IMR-90 (cell line): ENCODE results near the gene NSD2. TPM values are rescaled to one million over a fixed set of nuclear protein-coding genes. Genes with fewer than 3 reads are reported as not detected.

Source experiments
- ATAC-seq: fragments of 200-7000 bp; cut with Tn5 transposase; 2 replicates; pipeline ENCODE4 v1.9.1; 2020; ENCODE audit warnings: low read depth, mild to moderate bottlenecking, moderate library complexity
- BruUV-seq: library from RNA; stranded (reverse); fragments of 400-500 nt; replicated peaks from 2 replicates; lab custom pipeline; 2021; lab: Mats Ljungman, UMichigan
- CTCF ChIA-PET: fragments of 300-600 bp; formaldehyde crosslinking; extraction: SDS; loops from one replicate; lab custom pipeline; 2021; ENCODE audit warnings: antibody characterized with exemption; lab: Yijun Ruan, JAX
- POLR2A ChIA-PET: fragments of 300-600 bp; sonication (Branson Sonifier 250); formaldehyde crosslinking; loops from one replicate; lab custom pipeline; 2022; ENCODE audit warnings: antibody characterized with exemption; ENCODE audit not compliant: unreplicated experiment; lab: Charles Lee
- DNase-seq: peaks from one replicate; pipeline ENCODE4 v3.0.0; 2013
- H2AFZ ChIP-seq: replicated peaks from 2 replicates; pipeline ENCODE3; 2013; ENCODE audit warnings: low read length, mild to moderate bottlenecking; ENCODE audit not compliant: poor library complexity
- H2AK5ac ChIP-seq: 2 replicates; pipeline ENCODE4 v1.6.1; 2013; ENCODE audit warnings: low read depth, low read length, inconsistent platforms
- H2AK9ac ChIP-seq: replicated peaks from 2 replicates; pipeline ENCODE3; 2013; ENCODE audit warnings: mild to moderate bottlenecking, low read depth, low read length, moderate library complexity; ENCODE audit not compliant: poor library complexity
- H2BK120ac ChIP-seq: 2 replicates; pipeline ENCODE4 v1.6.1; 2013; ENCODE audit warnings: low read depth, low read length, inconsistent platforms
- H2BK15ac ChIP-seq: 3 replicates; pipeline ENCODE4 v1.6.1; 2013; ENCODE audit warnings: low read depth, low read length, inconsistent platforms
- H2BK20ac ChIP-seq: 2 replicates; pipeline ENCODE4 v1.6.1; 2013; ENCODE audit warnings: low read depth, mild to moderate bottlenecking, inconsistent platforms, low read length, moderate library complexity
- H2BK5ac ChIP-seq: 2 replicates; pipeline ENCODE4 v1.6.1; 2013; ENCODE audit warnings: mild to moderate bottlenecking, low read depth, low read length, inconsistent platforms; ENCODE audit not compliant: poor library complexity, severe bottlenecking
- H3K14ac ChIP-seq: replicated peaks from 2 replicates; pipeline ENCODE4 v1.6.1; 2013; ENCODE audit warnings: low read depth, low read length, inconsistent platforms
- H3K18ac ChIP-seq: 2 replicates; pipeline ENCODE4 v1.6.1; 2013; ENCODE audit warnings: low read depth, low read length, control low read depth
- H3K23ac ChIP-seq: 2 replicates; pipeline ENCODE4 v1.6.1; 2013; ENCODE audit warnings: low read depth, low read length, inconsistent platforms
- H3K27ac ChIP-seq: 2 replicates; pipeline ENCODE4 v1.5.1; 2013; ENCODE audit warnings: mild to moderate bottlenecking, control low read depth, low read length; ENCODE audit not compliant: insufficient read depth
- H3K27me3 ChIP-seq: 2 replicates; pipeline ENCODE4 v1.6.1; 2013; ENCODE audit warnings: low read length; ENCODE audit not compliant: control insufficient read depth, insufficient read depth
- H3K36me3 ChIP-seq: 2 replicates; pipeline ENCODE4 v1.6.1; 2013; ENCODE audit warnings: low read length, mixed read lengths; ENCODE audit not compliant: control insufficient read depth, insufficient read depth
- H3K4ac ChIP-seq: 2 replicates; pipeline ENCODE4 v1.6.1; 2013; ENCODE audit warnings: low read depth, low read length, inconsistent platforms
- H3K4me1 ChIP-seq: 2 replicates; pipeline ENCODE4 v1.6.1; 2013; ENCODE audit warnings: low read length, mixed read lengths; ENCODE audit not compliant: control insufficient read depth, insufficient read depth
- H3K4me2 ChIP-seq: 2 replicates; pipeline ENCODE4 v1.6.1; 2013; ENCODE audit warnings: low read depth, mild to moderate bottlenecking, control low read depth, low read length, moderate library complexity
- H3K4me3 ChIP-seq: 2 replicates; pipeline ENCODE4 v1.5.1; 2013; ENCODE audit warnings: low read depth, mild to moderate bottlenecking, control low read depth, low read length, moderate library complexity; ENCODE audit not compliant: insufficient read depth
- H3K56ac ChIP-seq: 2 replicates; pipeline ENCODE4 v1.6.1; 2013; ENCODE audit warnings: low read length, inconsistent platforms; ENCODE audit not compliant: insufficient read depth; ENCODE audit errors: extremely low read depth
- H3K79me1 ChIP-seq, 2 experiments: 2 replicates each; pipeline ENCODE4 v1.6.1; 2013; ENCODE audit warnings: low read length in 2 of 2, inconsistent platforms in 1 of 2, low read depth in 1 of 2
- H3K9ac ChIP-seq: 2 replicates; pipeline ENCODE4 v1.6.1; 2013; ENCODE audit warnings: low read depth, low read length, control low read depth
- H3K9me1 ChIP-seq: 2 replicates; pipeline ENCODE4 v1.6.1; 2013; ENCODE audit warnings: low read length, inconsistent platforms; ENCODE audit not compliant: insufficient read depth
- H3K9me3 ChIP-seq: 2 replicates; pipeline ENCODE4 v1.6.1; 2013; ENCODE audit warnings: low read length; ENCODE audit not compliant: control insufficient read depth, insufficient read depth
- H4K20me1 ChIP-seq: 2 replicates; pipeline ENCODE4 v1.6.1; 2013; ENCODE audit warnings: low read length, inconsistent platforms; ENCODE audit not compliant: insufficient read depth
- H4K5ac ChIP-seq: 2 replicates; pipeline ENCODE4 v1.6.1; 2013; ENCODE audit warnings: mild to moderate bottlenecking, low read depth, low read length, control low read depth
- H4K8ac ChIP-seq, 2 experiments: 2 replicates each; pipeline ENCODE4 v1.6.1; 2013; ENCODE audit warnings: low read depth in 2 of 2, low read length in 2 of 2, control low read depth in 1 of 2, inconsistent platforms in 1 of 2
- H4K91ac ChIP-seq: 2 replicates; pipeline ENCODE4 v1.6.1; 2013; ENCODE audit warnings: low read depth, low read length, inconsistent platforms; ENCODE audit not compliant: insufficient read depth
- BHLHE40 ChIP-seq: fragments of 150-350 bp; IDR thresholded peaks from 2 replicates; pipeline ENCODE4 v1.6.1; 2016; ENCODE audit warnings: mild to moderate bottlenecking, low read depth, low read length
- CEBPB ChIP-seq: IDR thresholded peaks from 2 replicates; pipeline ENCODE4 v1.6.1; 2012; ENCODE audit warnings: low read depth, low read length, improper control_type of control experiment
- CHD1 ChIP-seq: IDR thresholded peaks from 2 replicates; pipeline ENCODE4 v1.6.1; 2012; ENCODE audit warnings: low read depth, low read length, improper control_type of control experiment
- ELK1 ChIP-seq: fragments of 150-350 bp; IDR thresholded peaks from 2 replicates; pipeline ENCODE4 v1.6.1; 2016; ENCODE audit warnings: low read depth, mild to moderate bottlenecking, low read length, moderate library complexity, borderline replicate concordance
- MAFK ChIP-seq: IDR thresholded peaks from 2 replicates; pipeline ENCODE4 v1.6.1; 2012; ENCODE audit warnings: low read depth, low read length, improper control_type of control experiment
- MXI1 ChIP-seq: IDR thresholded peaks from 2 replicates; pipeline ENCODE4 v1.6.1; 2012; ENCODE audit warnings: low read depth, mild to moderate bottlenecking, low read length, moderate library complexity, borderline replicate concordance
- RAD21 ChIP-seq: IDR thresholded peaks from 2 replicates; pipeline ENCODE4 v1.6.1; 2012; ENCODE audit warnings: low read length, improper control_type of control experiment
- RCOR1 ChIP-seq: IDR thresholded peaks from 2 replicates; pipeline ENCODE4 v1.6.1; 2012; ENCODE audit warnings: mild to moderate bottlenecking, low read length, improper control_type of control experiment; ENCODE audit not compliant: insufficient replicate concordance
- SMC3 ChIP-seq: fragments of 150-350 bp; IDR thresholded peaks from 2 replicates; pipeline ENCODE4 v1.6.1; 2016; ENCODE audit warnings: low read depth, mild to moderate bottlenecking, antibody characterized with exemption, low read length, moderate library complexity
- WGBS, 2 experiments: methylation state at CpG; one replicate each; pipeline versions ENCODE4 v1.1.5 to v1.1.7; 2013; ENCODE audit warnings: missing lambda C conversion rate in 2 of 2; ENCODE audit not compliant: insufficient read length in 1 of 2; ENCODE audit errors: extremely low coverage in 2 of 2; 5-methylcytosine and 5-hydroxymethylcytosine counted together
- dilution Hi-C: fragments of 300-500 bp; cut with HindIII; formaldehyde crosslinking; loops from one replicate; pipeline ENCODE4 v1.14.3; 2018; ENCODE audit warnings: low sequenced_read_pairs; ENCODE audit not compliant: unreplicated experiment
- in situ Hi-C: fragments of 300-500 bp; cut with MboI; formaldehyde crosslinking; loops from 3 replicates; pipeline ENCODE4 v1.14.3; 2019; ENCODE audit warnings: low sequenced_read_pairs, inconsistent platforms, mixed read lengths
- intact Hi-C: fragments of 100-400 bp; cut with micrococcal nuclease; formaldehyde crosslinking; loops from 2 replicates; pipeline ENCODE4 v1.10.0; 2022
- polyA plus RNA-seq, 3 experiments: library from polyadenylated mRNA; depleted of rRNA; stranded (reverse); fragments of >200 nt; gene quantifications; 2 replicates each; pipeline ENCODE4 v1.2.3, GENCODE V29; 2012; ENCODE audit warnings: low replicate concordance in 1 of 3
- total RNA-seq: library from RNA; depleted of rRNA; stranded (reverse); fragments of >200 nt; gene quantifications from 2 replicates; pipeline ENCODE4 v1.2.3, GENCODE V29; 2012

The NSD2 gene
- total and polyA plus RNA-seq, 2 of the 4 experiments (the other 2 are of a cell fraction): 35.9 to 68.1 TPM

GRCh38 chr4:1975880-1976279, 104.7 kb downstream of the NSD2 start:
- no peak overlapping the region for H3K56ac ChIP-seq
- no peak overlapping the region for H3K4me2 ChIP-seq
- no peak for ATAC-seq
- no peak for DNase-seq
- no peaks in the 10 kb centered on the region for H3K4me1 ChIP-seq
- H3K4ac ChIP-seq: no peak overlapping the region
- H4K20me1 ChIP-seq: no peaks in the 10 kb centered on the region; the same call in 1 of the 2 replicates
- no peaks in the 10 kb centered on the region for H3K9me1 ChIP-seq
- no peak overlapping the region for H3K27ac ChIP-seq
- no peak overlapping the region for H3K14ac ChIP-seq
- BruUV-seq: no TSS peak
- no peak overlapping the region for H4K8ac ChIP-seq
- H3K36me3 ChIP-seq: peaks cover 62% of the 10 kb centered on the region
- no peak overlapping the region for H4K5ac ChIP-seq
- dilution Hi-C loops: no loop called here
- intact Hi-C loops: no loop called here
- no peak overlapping the region for H2AK9ac ChIP-seq
- no peaks in the 10 kb centered on the region for H3K9me3 ChIP-seq
- H3K27me3 ChIP-seq: no peaks in the 10 kb centered on the region
- H2AK5ac ChIP-seq: no peak overlapping the region
- H2BK20ac ChIP-seq: no peak overlapping the region
- TF ChIP-seq RCOR1 (no peak), SMC3 (no peak), BHLHE40 (no peak), MXI1 (no peak), MAFK (no peak), RAD21 (no peak), ELK1 (no peak), CEBPB (no peak), CHD1 (no peak)
- H3K79me1 ChIP-seq: peaks cover 4 to 34% of the 10 kb centered on the region in 2 experiments; a peak in 3 of 4 replicates
- no peak overlapping the region for H3K23ac ChIP-seq
- no peak overlapping the region for H2AFZ ChIP-seq
- H2BK5ac ChIP-seq: no peak overlapping the region
- WGBS, 2 experiments: 98% methylated on average over 8 of the region's 11 CpGs; no CpG with 5 or more reads in 1 of the 2 experiments
- ChIA-PET POLR2A (no interaction called here), CTCF (no interaction called here)
- in situ Hi-C loops: no loop called here
- no peak overlapping the region for H3K9ac ChIP-seq
- H2BK15ac ChIP-seq: no peak overlapping the region
- no peak overlapping the region for H3K4me3 ChIP-seq
- no peak overlapping the region for H3K18ac ChIP-seq
- no peak overlapping the region for H4K91ac ChIP-seq
- no peak overlapping the region for H2BK120ac ChIP-seq
